ENCODE data around the gene QSER1. TPM values are rescaled to one million over a fixed set of nuclear protein-coding genes. Genes with fewer than 3 reads are reported as not detected.

QSER1 gene
- total and polyA plus RNA-seq, 9 of the 15 experiments (the other 6 are each of a cell fraction or from before 2014, with no cell fraction given) = 5.8 to 33.6 (median 22.3) TPM

DNA sequence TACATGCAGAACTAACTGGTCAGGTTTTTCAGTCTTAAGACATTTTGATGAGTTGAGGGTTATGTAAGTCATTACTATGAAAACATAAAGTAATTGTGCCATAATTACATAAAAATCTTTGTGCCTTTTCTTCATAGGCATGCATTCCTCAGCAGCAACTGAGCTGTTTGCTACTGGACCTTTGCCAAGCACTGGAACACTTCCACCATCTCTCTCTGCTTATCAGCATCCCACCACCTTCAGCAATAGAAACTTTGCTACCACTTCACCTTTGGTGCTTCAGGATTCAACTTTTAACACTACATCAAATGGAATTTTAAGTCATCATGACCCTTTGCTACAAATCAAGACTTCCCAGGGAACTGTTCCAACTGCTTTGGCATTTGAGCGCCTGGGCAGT lies 39.0 kb downstream of the QSER1 start:
- FAIRE-seq (no peak), ATAC-seq (no peak), DNase-seq (ENCODE audit: extremely low read depth in 1 of 4, low spot score in 3 of 4) (peak in 1 of 4 experiments; percentile 32)
- H3K36me3 ChIP-seq (ENCODE audit: control insufficient read depth, insufficient read depth, low read length) = peaks cover 83% of the 10 kb centered on the region
- no TSS peak for BruUV-seq (replicated peaks)
- H3K9me1 ChIP-seq (ENCODE audit: control insufficient read depth, insufficient read depth, low read length) = no peaks in the 10 kb centered on the region
- POLR2A ChIA-PET = interaction anchor here (1.6 kb wide), 1 partner anchor 39 kb away, joined by 6 read pairs; the partner anchor contains the start of gene QSER1
- no peaks in the 10 kb centered on the region for H3K9me3 ChIP-seq (replicated peaks; ENCODE audit: control insufficient read depth, insufficient read depth, low read depth, low read length)
- no peak overlapping the region for H3K27ac ChIP-seq (ENCODE audit: extremely low read depth, low read depth, low read length)
- intact Hi-C loops (cut with micrococcal nuclease) (no loop called here), in situ Hi-C loops (cut with MboI) (no loop called here)
- CTCF ChIA-PET (ENCODE audit: low intra/inter-chr PET ratio) = no interaction called here
- H3K4me1 ChIP-seq (replicated peaks in 1 of 2; ENCODE audit: control insufficient read depth in 2 of 2, insufficient read depth in 2 of 2, low read length in 2 of 2) = no peaks in the 10 kb centered on the region
- H3K79me2 ChIP-seq (ENCODE audit: control insufficient read depth, insufficient read depth, low read length) = peaks cover 27% of the 10 kb centered on the region
- TF ChIP-seq NFIC (IDR thresholded peaks at IDR 0.05) (peak; percentile 64), CBFA2T3 (IDR thresholded peaks at IDR 0.05) (peak; percentile 19; the same call in 1 of the 2 replicates), CXXC5 (CRISPR knock-in tag; IDR thresholded peaks at IDR 0.05) (no peak)
- no peak overlapping the region for H3K9ac ChIP-seq (ENCODE audit: insufficient read depth in 1 of 2, low read depth in 2 of 2, low read length in 2 of 2)
- no peak overlapping the region for H3K4me3 ChIP-seq
- no peak overlapping the region for H2AFZ ChIP-seq (ENCODE audit: low read depth, low read length)
- no peak overlapping the region for H3K4me2 ChIP-seq (ENCODE audit: insufficient read depth, low read length)
- 92% methylated on average over 1 of the region's 1 CpG for WGBS (ENCODE audit: insufficient coverage, low coverage, missing lambda C conversion rate)
- no peaks in the 10 kb centered on the region for H4K20me1 ChIP-seq (replicated peaks; ENCODE audit: control insufficient read depth, insufficient read depth, low read length)
- H3K27me3 ChIP-seq (ENCODE audit: control insufficient read depth in 2 of 2, insufficient read depth in 2 of 2, low read length in 2 of 2) = no peaks in the 10 kb centered on the region

- ATAC-seq (no peak), DNase-seq (ENCODE audit: extremely low read depth in 1 of 4, low spot score in 3 of 4) (no peak), FAIRE-seq (no peak)
- 89% methylated on average over 3 of the region's 3 CpGs for WGBS (ENCODE audit: insufficient coverage, low coverage, missing lambda C conversion rate)
- TF ChIP-seq PCBP1 (IDR thresholded peaks at IDR 0.05; ENCODE audit: low read depth, low read length, poor library complexity, severe bottlenecking) (no peak), MCM3 (IDR thresholded peaks at IDR 0.05) (no peak), BRD9 (IDR thresholded peaks at IDR 0.05; ENCODE audit: low read depth, partially characterized antibody) (no peak), ARNT (IDR thresholded peaks at IDR 0.05) (no peak), KLF6 (CRISPR knock-in tag; IDR thresholded peaks at IDR 0.05; ENCODE audit: borderline replicate concordance) (no peak), GABPB2 (CRISPR knock-in tag; conservative IDR thresholded peaks at IDR 0.05) (no peak), ZNF197 (CRISPR knock-in tag; IDR thresholded peaks at IDR 0.05; ENCODE audit: low read depth) (no peak), NR4A1 (CRISPR knock-in tag; IDR thresholded peaks at IDR 0.05) (no peak), NR4A1 (tag; IDR thresholded peaks at IDR 0.05) (no peak), ETV6 (IDR thresholded peaks at IDR 0.05; ENCODE audit: borderline replicate concordance in 1 of 2, low read depth in 2 of 2, low read length in 1 of 2) (no peak), ETV6 (CRISPR knock-in tag; IDR thresholded peaks at IDR 0.05; ENCODE audit: borderline replicate concordance) (no peak), MCM2 (IDR thresholded peaks at IDR 0.05; ENCODE audit: low read depth) (no peak)
- TF ChIP-seq, protein P1, sequence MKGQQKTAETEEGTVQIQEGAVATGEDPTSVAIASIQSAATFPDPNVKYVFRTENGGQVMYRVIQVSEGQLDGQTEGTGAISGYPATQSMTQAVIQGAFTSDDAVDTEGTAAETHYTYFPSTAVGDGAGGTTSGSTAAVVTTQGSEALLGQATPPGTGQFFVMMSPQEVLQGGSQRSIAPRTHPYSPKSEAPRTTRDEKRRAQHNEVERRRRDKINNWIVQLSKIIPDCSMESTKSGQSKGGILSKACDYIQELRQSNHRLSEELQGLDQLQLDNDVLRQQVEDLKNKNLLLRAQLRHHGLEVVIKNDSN (CRISPR knock-in tag; IDR thresholded peaks at IDR 0.05) = no peak
- Histone ChIP-seq H3K79me2 (ENCODE audit: control insufficient read depth, insufficient read depth, low read length) (peaks cover 27% of the 10 kb centered on the region), H2AFZ (ENCODE audit: low read depth, low read length) (no peak overlapping the region), H3K9ac (ENCODE audit: insufficient read depth in 1 of 2, low read depth in 2 of 2, low read length in 2 of 2) (no peak overlapping the region), H4K20me1 (replicated peaks; ENCODE audit: control insufficient read depth, insufficient read depth, low read length) (no peaks in the 10 kb centered on the region), H3K4me1 (replicated peaks in 1 of 2; ENCODE audit: control insufficient read depth in 2 of 2, insufficient read depth in 2 of 2, low read length in 2 of 2) (no peaks in the 10 kb centered on the region), H3K27me3 (ENCODE audit: control insufficient read depth in 2 of 2, insufficient read depth in 2 of 2, low read length in 2 of 2) (no peaks in the 10 kb centered on the region), H3K27ac (ENCODE audit: extremely low read depth, low read depth, low read length) (no peak overlapping the region), H3K4me3 (no peak overlapping the region), H3K9me1 (ENCODE audit: control insufficient read depth, insufficient read depth, low read length) (no peaks in the 10 kb centered on the region), H3K36me3 (ENCODE audit: control insufficient read depth, insufficient read depth, low read length) (peaks cover 85% of the 10 kb centered on the region), H3K9me3 (replicated peaks; ENCODE audit: control insufficient read depth, insufficient read depth, low read depth, low read length) (no peaks in the 10 kb centered on the region), H3K4me2 (ENCODE audit: insufficient read depth, low read length) (no peak overlapping the region)
- ChIA-PET POLR2A (interaction anchor here (1.6 kb wide), 1 partner anchor 40 kb away, joined by 6 read pairs; the partner anchor contains the start of gene QSER1), CTCF (ENCODE audit: low intra/inter-chr PET ratio) (no interaction called here)
- intact Hi-C loops (cut with micrococcal nuclease) = no loop called here
- in situ Hi-C loops (cut with MboI) = no loop called here
- no TSS peak for BruUV-seq (replicated peaks)
Observed at GRCh38 chr11:32932196-32932595, 39.6 kb downstream of the QSER1 start.
